Measurements from ENCODE around the gene KCNS1.

DNA sequence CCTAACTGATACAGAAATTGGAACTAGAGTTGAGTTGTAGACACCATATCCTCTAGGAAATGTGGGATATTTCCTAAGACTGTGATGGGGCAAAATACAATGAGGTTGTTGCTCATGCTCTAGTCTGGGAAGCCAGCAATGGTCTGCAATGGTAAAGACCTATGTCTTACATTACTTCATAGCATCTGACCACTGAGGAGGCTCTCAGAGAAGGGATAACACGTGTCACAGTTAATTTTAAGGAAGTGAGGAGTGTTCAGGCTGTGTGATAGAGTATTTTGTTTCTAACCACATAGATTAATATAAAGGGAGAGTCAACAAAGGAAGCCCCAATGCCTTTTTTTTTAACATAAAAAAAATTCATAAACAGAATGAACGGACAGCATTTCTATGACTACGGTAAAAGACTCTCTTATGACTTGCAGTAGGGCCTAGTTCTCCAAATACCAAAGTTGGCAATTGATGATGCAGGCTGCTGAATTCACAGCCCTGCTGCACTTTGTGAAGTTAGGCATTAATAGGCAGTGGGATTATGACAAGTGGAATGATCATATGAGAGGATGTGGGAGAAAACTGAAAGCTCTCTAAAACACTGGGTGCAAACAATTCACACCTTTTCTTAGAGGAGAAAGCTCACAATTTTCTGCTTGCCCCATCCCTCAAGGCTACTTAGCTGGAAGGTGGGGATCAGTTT, 13.7 kb downstream of the KCNS1 start:
- TF ChIP-seq, protein P1, sequence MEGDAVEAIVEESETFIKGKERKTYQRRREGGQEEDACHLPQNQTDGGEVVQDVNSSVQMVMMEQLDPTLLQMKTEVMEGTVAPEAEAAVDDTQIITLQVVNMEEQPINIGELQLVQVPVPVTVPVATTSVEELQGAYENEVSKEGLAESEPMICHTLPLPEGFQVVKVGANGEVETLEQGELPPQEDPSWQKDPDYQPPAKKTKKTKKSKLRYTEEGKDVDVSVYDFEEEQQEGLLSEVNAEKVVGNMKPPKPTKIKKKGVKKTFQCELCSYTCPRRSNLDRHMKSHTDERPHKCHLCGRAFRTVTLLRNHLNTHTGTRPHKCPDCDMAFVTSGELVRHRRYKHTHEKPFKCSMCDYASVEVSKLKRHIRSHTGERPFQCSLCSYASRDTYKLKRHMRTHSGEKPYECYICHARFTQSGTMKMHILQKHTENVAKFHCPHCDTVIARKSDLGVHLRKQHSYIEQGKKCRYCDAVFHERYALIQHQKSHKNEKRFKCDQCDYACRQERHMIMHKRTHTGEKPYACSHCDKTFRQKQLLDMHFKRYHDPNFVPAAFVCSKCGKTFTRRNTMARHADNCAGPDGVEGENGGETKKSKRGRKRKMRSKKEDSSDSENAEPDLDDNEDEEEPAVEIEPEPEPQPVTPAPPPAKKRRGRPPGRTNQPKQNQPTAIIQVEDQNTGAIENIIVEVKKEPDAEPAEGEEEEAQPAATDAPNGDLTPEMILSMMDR (IDR thresholded peaks at IDR 0.05; ENCODE audit: insufficient read depth, low read depth, low read length) = no peak
- TF ChIP-seq EZH2 (IDR thresholded peaks at IDR 0.05; ENCODE audit: insufficient read depth, low read length) = no peak
